ENCODE results near the gene ADAMTSL1. TPM values are rescaled to one million over a fixed set of nuclear protein-coding genes. Genes with fewer than 3 reads are reported as not detected.

ADAMTSL1 gene
- total RNA-seq, 2 experiments from 2014 or later, result not detected

DNA sequence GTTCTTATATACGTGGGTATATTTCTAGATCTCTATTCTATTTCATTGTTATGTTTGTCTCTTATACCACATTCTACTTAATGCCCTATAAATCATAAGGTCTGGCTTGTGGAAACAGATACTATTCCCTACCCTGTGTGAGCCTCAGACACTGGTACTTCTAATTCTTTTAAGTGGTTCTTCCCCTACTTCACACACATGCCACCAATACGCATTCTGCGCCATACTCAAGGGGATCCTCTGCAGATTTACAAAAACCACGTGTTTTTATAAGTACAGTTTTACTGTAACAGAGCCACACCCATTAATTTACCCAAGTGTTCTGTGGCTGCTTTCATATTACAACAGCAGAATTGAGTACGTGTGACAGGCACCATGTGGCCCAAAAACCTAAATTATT, 363.4 kb downstream of the ADAMTSL1 start:
- ChIA-PET POLR2A (interaction anchor here (0.7 kb wide), 1 partner anchor 108 kb away, joined by 4 read pairs; no protein-coding TSS in a partner anchor), CTCF (ENCODE audit: unreplicated experiment) (no interaction called here)
- no peaks in the 10 kb centered on the region for H4K20me1 ChIP-seq (ENCODE audit: insufficient read depth, low read length)
- no peaks in the 10 kb centered on the region for H3K9me2 ChIP-seq (ENCODE audit: insufficient read depth, low read length)
- H3K36me3 ChIP-seq (ENCODE audit: insufficient read depth, low read length), result no peaks in the 10 kb centered on the region
- no peak overlapping the region for H2AFZ ChIP-seq (ENCODE audit: low read length)
- H3K4me3 ChIP-seq (ENCODE audit: low read depth, low read length, poor library complexity, severe bottlenecking), result no peak overlapping the region
- no peaks in the 10 kb centered on the region for H3K9me3 ChIP-seq (ENCODE audit: low read length)
- intact Hi-C loops (cut with micrococcal nuclease; ENCODE audit: unreplicated experiment), result no loop called here
- no TSS peak for BruUV-seq (replicated peaks)
- no peak for TF ChIP-seq CTCF (conservative IDR thresholded peaks at IDR 0.05; ENCODE audit: low read length)
- no peak for TF ChIP-seq EZH2phosphoT487 (IDR thresholded peaks at IDR 0.05; ENCODE audit: borderline replicate concordance, low read depth, low read length)
- no peak overlapping the region for H3K27ac ChIP-seq (ENCODE audit: low read depth, low read length, poor library complexity, severe bottlenecking)
- DNase-seq (ENCODE audit: low spot score), result no peak
- no peaks in the 10 kb centered on the region for H3K79me2 ChIP-seq (ENCODE audit: insufficient read depth, low read depth, low read length)
- H3K4me2 ChIP-seq (ENCODE audit: low read length), result no peak overlapping the region
- no peaks in the 10 kb centered on the region for H3K4me1 ChIP-seq (ENCODE audit: insufficient read depth, low read length, poor library complexity, severe bottlenecking)

DNA sequence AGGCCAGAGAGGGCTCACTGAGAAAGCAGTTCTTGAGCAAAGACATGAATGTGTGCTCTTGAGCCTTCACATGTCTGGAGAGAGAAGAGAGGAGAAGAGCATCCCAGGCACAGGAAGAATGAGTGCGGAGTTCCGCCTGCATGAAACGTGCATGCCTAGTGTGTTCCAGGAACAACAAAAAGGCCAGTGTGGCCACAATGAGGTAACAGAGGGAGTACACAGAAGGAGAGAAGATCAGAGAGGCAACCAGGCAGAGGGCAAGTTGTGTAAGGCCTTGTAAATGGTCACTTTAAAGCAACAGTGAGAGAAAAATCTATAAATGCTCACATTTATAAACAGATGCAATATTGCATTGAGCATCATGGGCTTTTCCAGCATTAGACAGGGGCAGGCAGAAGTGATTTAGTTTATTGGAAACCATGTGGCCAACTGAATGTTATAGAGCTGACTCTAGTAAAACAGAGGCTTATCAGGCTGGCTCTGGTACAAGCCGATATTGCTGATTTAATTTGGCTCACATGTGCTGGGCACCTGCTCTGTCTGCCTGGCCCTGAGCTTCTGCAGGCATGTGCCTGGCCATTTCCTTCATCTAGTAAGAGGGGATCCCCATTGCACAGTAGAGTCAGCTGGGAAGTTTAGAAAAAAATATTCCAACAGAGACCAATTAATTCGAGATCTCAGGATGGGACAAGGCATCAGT, 373.8 kb downstream of the ADAMTSL1 start:
- no TSS peak for BruUV-seq (replicated peaks)
- Histone ChIP-seq H2AFZ (ENCODE audit: low read length) (no peak overlapping the region), H3K9me3 (ENCODE audit: low read length) (no peaks in the 10 kb centered on the region), H3K79me2 (ENCODE audit: insufficient read depth, low read depth, low read length) (no peaks in the 10 kb centered on the region), H3K9me2 (ENCODE audit: insufficient read depth, low read length) (no peaks in the 10 kb centered on the region), H3K27ac (ENCODE audit: low read depth, low read length, poor library complexity, severe bottlenecking) (no peak overlapping the region), H3K4me1 (ENCODE audit: insufficient read depth, low read length, poor library complexity, severe bottlenecking) (no peaks in the 10 kb centered on the region), H4K20me1 (ENCODE audit: insufficient read depth, low read length) (no peaks in the 10 kb centered on the region), H3K4me3 (ENCODE audit: low read depth, low read length, poor library complexity, severe bottlenecking) (no peak overlapping the region), H3K36me3 (ENCODE audit: insufficient read depth, low read length) (no peaks in the 10 kb centered on the region), H3K4me2 (ENCODE audit: low read length) (no peak overlapping the region)
- intact Hi-C loops (cut with micrococcal nuclease; ENCODE audit: unreplicated experiment), result no loop called here
- TF ChIP-seq EZH2phosphoT487 (IDR thresholded peaks at IDR 0.05; ENCODE audit: borderline replicate concordance, low read depth, low read length) (no peak), CTCF (conservative IDR thresholded peaks at IDR 0.05; ENCODE audit: low read length) (no peak)
- ChIA-PET POLR2A (no interaction called here), CTCF (ENCODE audit: unreplicated experiment) (no interaction called here)
- DNase-seq (ENCODE audit: low spot score), result no peak

GRCh38 chr9:18848657-18849056, 374.7 kb downstream of the ADAMTSL1 start:
- TF ChIP-seq EZH2phosphoT487 (IDR thresholded peaks at IDR 0.05; ENCODE audit: borderline replicate concordance, low read depth, low read length) (no peak), CTCF (conservative IDR thresholded peaks at IDR 0.05; ENCODE audit: low read length) (no peak)
- Histone ChIP-seq H3K9me2 (ENCODE audit: insufficient read depth, low read length) (no peaks in the 10 kb centered on the region), H3K27ac (ENCODE audit: low read depth, low read length, poor library complexity, severe bottlenecking) (no peak overlapping the region), H3K4me1 (ENCODE audit: insufficient read depth, low read length, poor library complexity, severe bottlenecking) (no peaks in the 10 kb centered on the region), H3K79me2 (ENCODE audit: insufficient read depth, low read depth, low read length) (no peaks in the 10 kb centered on the region), H2AFZ (ENCODE audit: low read length) (no peak overlapping the region), H3K4me2 (ENCODE audit: low read length) (no peak overlapping the region), H3K36me3 (ENCODE audit: insufficient read depth, low read length) (no peaks in the 10 kb centered on the region), H4K20me1 (ENCODE audit: insufficient read depth, low read length) (no peaks in the 10 kb centered on the region), H3K9me3 (ENCODE audit: low read length) (no peaks in the 10 kb centered on the region), H3K4me3 (ENCODE audit: low read depth, low read length, poor library complexity, severe bottlenecking) (no peak overlapping the region)
- intact Hi-C loops (cut with micrococcal nuclease; ENCODE audit: unreplicated experiment), result no loop called here
- no peak for DNase-seq (ENCODE audit: low spot score)
- no TSS peak for BruUV-seq (replicated peaks)
- POLR2A ChIA-PET, result no interaction called here
- CTCF ChIA-PET (ENCODE audit: unreplicated experiment), result no interaction called here
